Endothelial cell of umbilical vein (primary cell): ENCODE data around the gene SLC26A6.

Experiments used
- CTCF ChIP-seq, 2 donors: IDR thresholded peaks; 1 replicate in 1 of 2; 2 replicates in 1 of 2; pipeline ENCODE4 v1.5.1; 2011; ENCODE audit warnings: low read length in 2 of 2, mild to moderate bottlenecking in 2 of 2, moderate library complexity in 2 of 2, control low read depth in 1 of 2, inconsistent platforms in 1 of 2, low read depth in 1 of 2; ENCODE audit not compliant: insufficient read depth in 1 of 2; ENCODE audit errors: extremely low read depth in 1 of 2
- EZH2 ChIP-seq: IDR thresholded peaks from 2 replicates; pipeline ENCODE4 v1.6.1; 2012; ENCODE audit warnings: borderline replicate concordance, low read depth, mild to moderate bottlenecking, moderate library complexity, low read length, inconsistent platforms; ENCODE audit not compliant: severe bottlenecking
- FOS ChIP-seq: IDR thresholded peaks from 2 replicates; pipeline ENCODE4 v1.6.1; 2011; ENCODE audit warnings: mild to moderate bottlenecking, low read length, moderate library complexity, borderline replicate concordance; ENCODE audit not compliant: insufficient read depth
- JUN ChIP-seq: IDR thresholded peaks from 2 replicates; pipeline ENCODE4 v1.6.1; 2011; ENCODE audit warnings: borderline replicate concordance, low read depth; ENCODE audit not compliant: insufficient read length, insufficient read depth
- POLR2A ChIP-seq: IDR thresholded peaks from 2 replicates; pipeline ENCODE4 v1.6.1; 2012; ENCODE audit warnings: low read depth, mild to moderate bottlenecking, control low read depth, low read length
- POLR2AphosphoS5 ChIP-seq: IDR thresholded peaks from 2 replicates; pipeline ENCODE4 v1.6.1; 2012; ENCODE audit warnings: low read depth, mild to moderate bottlenecking, control low read depth, low read length, moderate library complexity; ENCODE audit not compliant: insufficient read depth

DNA sequence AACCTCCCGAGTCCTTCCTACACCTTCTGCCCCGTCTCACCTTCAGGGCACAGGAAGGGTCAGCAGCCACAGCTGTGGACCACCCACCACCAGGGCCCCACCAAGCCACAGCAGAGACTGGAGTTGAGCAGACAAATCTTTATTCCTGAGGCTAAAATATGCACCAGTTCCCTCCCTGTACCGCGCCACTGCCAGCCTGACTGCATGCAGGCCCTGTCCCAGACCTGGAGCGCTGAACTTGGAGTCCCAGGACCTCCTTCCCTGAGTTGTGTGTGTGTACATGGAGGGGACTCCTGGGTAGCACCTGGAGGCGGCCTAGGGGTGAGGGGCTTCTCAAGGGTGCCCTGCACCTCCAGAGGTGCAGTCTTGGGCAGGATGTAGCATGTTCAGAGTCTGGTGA is 9.7 kb downstream of the SLC26A6 start:
- TF ChIP-seq CTCF (IDR thresholded peaks at IDR 0.05; ENCODE audit: extremely low read depth in 1 of 2, insufficient read depth in 1 of 2, low read depth in 1 of 2, low read length in 2 of 2) (no peak), FOS (no peak), JUN (no peak), POLR2A (no peak), POLR2AphosphoS5 (no peak), EZH2 (no peak)
